ENCODE measurements around the gene CIDEC. TPM values are rescaled to one million over a fixed set of nuclear protein-coding genes. Genes with fewer than 3 reads are reported as not detected.
A peak's percentile ranks its signal among the peaks of the same experiment; 100 is the strongest.

The CIDEC gene
- total and polyA plus RNA-seq, 2 of the 13 experiments (the other 11 are each of a cell fraction or from before 2014, with no cell fraction given): 2.5 to 10.4 TPM

- TF ChIP-seq ZBTB3 (CRISPR knock-in tag; IDR thresholded peaks at IDR 0.05; ENCODE audit: borderline replicate concordance, low read depth) (no peak), SMAD1 (CRISPR knock-in tag; IDR thresholded peaks at IDR 0.05; ENCODE audit: borderline replicate concordance, low read depth) (no peak), FOXA3 (CRISPR knock-in tag; IDR thresholded peaks at IDR 0.05) (peak; percentile 50), NCOA1 (CRISPR knock-in tag; IDR thresholded peaks at IDR 0.05) (no peak), MIXL1 (CRISPR knock-in tag; IDR thresholded peaks at IDR 0.05) (peak; percentile 67; the same call in 1 of the 2 replicates), ATF1 (CRISPR knock-in tag; IDR thresholded peaks at IDR 0.05) (no peak), JDP2 (CRISPR knock-in tag; IDR thresholded peaks at IDR 0.05; ENCODE audit: borderline replicate concordance) (no peak), FOXA1 (IDR thresholded peaks at IDR 0.05) (no peak), FOXA1 (CRISPR knock-in tag; IDR thresholded peaks at IDR 0.05) (no peak), SYNCRIP (IDR thresholded peaks at IDR 0.05; ENCODE audit: insufficient read depth, low read depth, low read length) (no peak), CBFB (CRISPR knock-in tag; IDR thresholded peaks at IDR 0.05) (no peak), ZNF24 (IDR thresholded peaks at IDR 0.05) (no peak), TCF7 (IDR thresholded peaks at IDR 0.05; ENCODE audit: low read depth) (no peak), MEIS2 (CRISPR knock-in tag; IDR thresholded peaks at IDR 0.05) (no peak), RAD51 (IDR thresholded peaks at IDR 0.05; ENCODE audit: borderline replicate concordance) (no peak), RFXAP (CRISPR knock-in tag; IDR thresholded peaks at IDR 0.05; ENCODE audit: borderline replicate concordance) (no peak), RCOR2 (CRISPR knock-in tag; IDR thresholded peaks at IDR 0.05) (peak; percentile 37; the same call in 1 of the 2 replicates), ZNF333 (CRISPR knock-in tag; IDR thresholded peaks at IDR 0.05; ENCODE audit: borderline replicate concordance) (no peak), ELK4 (CRISPR knock-in tag; IDR thresholded peaks at IDR 0.05; ENCODE audit: borderline replicate concordance) (no peak), ZBTB43 (CRISPR knock-in tag; conservative IDR thresholded peaks at IDR 0.05) (no peak)
- TF ChIP-seq, protein P1, sequence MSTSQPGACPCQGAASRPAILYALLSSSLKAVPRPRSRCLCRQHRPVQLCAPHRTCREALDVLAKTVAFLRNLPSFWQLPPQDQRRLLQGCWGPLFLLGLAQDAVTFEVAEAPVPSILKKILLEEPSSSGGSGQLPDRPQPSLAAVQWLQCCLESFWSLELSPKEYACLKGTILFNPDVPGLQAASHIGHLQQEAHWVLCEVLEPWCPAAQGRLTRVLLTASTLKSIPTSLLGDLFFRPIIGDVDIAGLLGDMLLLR (CRISPR knock-in tag; IDR thresholded peaks at IDR 0.05): no peak
- TF ChIP-seq, protein P2, sequence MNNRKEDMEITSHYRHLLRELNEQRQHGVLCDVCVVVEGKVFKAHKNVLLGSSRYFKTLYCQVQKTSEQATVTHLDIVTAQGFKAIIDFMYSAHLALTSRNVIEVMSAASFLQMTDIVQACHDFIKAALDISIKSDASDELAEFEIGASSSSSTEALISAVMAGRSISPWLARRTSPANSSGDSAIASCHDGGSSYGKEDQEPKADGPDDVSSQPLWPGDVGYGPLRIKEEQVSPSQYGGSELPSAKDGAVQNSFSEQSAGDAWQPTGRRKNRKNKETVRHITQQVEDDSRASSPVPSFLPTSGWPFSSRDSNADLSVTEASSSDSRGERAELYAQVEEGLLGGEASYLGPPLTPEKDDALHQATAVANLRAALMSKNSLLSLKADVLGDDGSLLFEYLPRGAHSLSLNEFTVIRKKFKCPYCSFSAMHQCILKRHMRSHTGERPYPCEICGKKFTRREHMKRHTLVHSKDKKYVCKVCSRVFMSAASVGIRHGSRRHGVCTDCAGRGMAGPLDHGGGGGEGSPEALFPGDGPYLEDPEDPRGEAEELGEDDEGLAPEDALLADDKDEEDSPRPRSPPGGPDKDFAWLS (CRISPR knock-in tag; IDR thresholded peaks at IDR 0.05; ENCODE audit: borderline replicate concordance): no peak
These were observed 1.4 kb downstream of the CIDEC start (continued) for GRCh38 chr3:9878700-9879099.

Data from HepG2 (cell line).